PC-9 (cell line): ENCODE results near the gene ZNF407. TPM values are rescaled to one million over a fixed set of nuclear protein-coding genes. Genes with fewer than 3 reads are reported as not detected.

ENCODE experiments used
- BruUV-seq: library from RNA; stranded (reverse); fragments of 400-500 nt; replicated peaks from 2 replicates; lab custom pipeline; 2021; lab: Mats Ljungman, UMichigan
- CTCF ChIA-PET: fragments of 300-600 bp; sonication (Branson Sonifier 250); formaldehyde crosslinking; loops from one replicate; lab custom pipeline; 2022; ENCODE audit warnings: antibody characterized with exemption; lab: Charles Lee
- POLR2A ChIA-PET: fragments of 300-600 bp; sonication (Branson Sonifier 250); formaldehyde crosslinking; loops from one replicate; lab custom pipeline; 2022; ENCODE audit warnings: antibody characterized with exemption; ENCODE audit not compliant: unreplicated experiment; lab: Charles Lee
- DNase-seq, 2 experiments: peaks; one replicate each; pipeline versions ENCODE4 v3.0.0 to v3.0.0-alpha.2; 2015 to 2022; ENCODE audit warnings: mixed read lengths in 1 of 2
- H2AFZ ChIP-seq: fragments of 200-600 bp; sonication (generic); 2 replicates; pipeline ENCODE4 v1.8.1; 2017; ENCODE audit warnings: antibody characterized with exemption
- H3F3A ChIP-seq: fragments of 200-600 bp; sonication (generic); 2 replicates; pipeline ENCODE4 v1.8.1; 2017; ENCODE audit warnings: antibody characterized with exemption, mild to moderate bottlenecking, low read depth; ENCODE audit not compliant: insufficient read depth
- H3K27ac ChIP-seq: fragments of 200-600 bp; sonication (generic); 2 replicates; pipeline ENCODE4 v1.6.1; 2016; ENCODE audit warnings: mixed run types
- H3K27me3 ChIP-seq: fragments of 200-600 bp; sonication (generic); 2 replicates; pipeline ENCODE4 v1.6.1; 2016; ENCODE audit warnings: low read depth, mixed run types; ENCODE audit not compliant: insufficient read depth
- H3K36me3 ChIP-seq: fragments of 200-600 bp; sonication (generic); 2 replicates; pipeline ENCODE4 v1.6.1; 2016; ENCODE audit warnings: low read depth, mixed run types
- H3K4me1 ChIP-seq: fragments of 200-600 bp; sonication (generic); replicated peaks from 2 replicates; pipeline ENCODE4 v1.6.1; 2016; ENCODE audit warnings: mixed run types; ENCODE audit not compliant: insufficient read depth
- H3K4me2 ChIP-seq: fragments of 200-600 bp; sonication (generic); 2 replicates; pipeline ENCODE4 v1.6.1; 2017; ENCODE audit warnings: mixed run types
- H3K4me3 ChIP-seq: fragments of 200-600 bp; sonication (generic); 2 replicates; pipeline ENCODE4 v1.6.1; 2016; ENCODE audit warnings: mixed run types
- H3K79me2 ChIP-seq: fragments of 200-600 bp; sonication (generic); 2 replicates; pipeline ENCODE4 v1.6.1; 2017; ENCODE audit warnings: low read depth, mixed run types
- H3K9me2 ChIP-seq: fragments of 200-600 bp; sonication (generic); 2 replicates; pipeline ENCODE4 v1.8.1; 2017; ENCODE audit warnings: mild to moderate bottlenecking; ENCODE audit not compliant: insufficient read depth
- H3K9me3 ChIP-seq: fragments of 200-600 bp; sonication (generic); 2 replicates; pipeline ENCODE4 v1.8.1; 2016; ENCODE audit warnings: low read depth; ENCODE audit not compliant: insufficient read depth
- H4K20me1 ChIP-seq: fragments of 200-600 bp; sonication (generic); 2 replicates; pipeline ENCODE4 v1.8.1; 2017; ENCODE audit not compliant: insufficient read depth
- EZH2 ChIP-seq: fragments of 200-600 bp; sonication (generic); IDR thresholded peaks from 2 replicates; pipeline ENCODE4 v1.8.0; 2017; ENCODE audit warnings: antibody characterized with exemption, low read depth
- intact Hi-C: fragments of 100-400 bp; cut with micrococcal nuclease; formaldehyde crosslinking; loops from one replicate; pipeline ENCODE4 v1.10.0; 2022; ENCODE audit not compliant: unreplicated experiment
- total RNA-seq: library from RNA; stranded (reverse); gene quantifications from 2 replicates; pipeline ENCODE4 v1.2.3, GENCODE V29; 2021
- TF ChIP-seq, protein P1 (sequence below): fragments of 200-600 bp; sonication (generic); conservative IDR thresholded peaks from 2 replicates; pipeline ENCODE4 v1.6.1; 2017; ENCODE audit warnings: mixed run types, antibody characterized with exemption, mild to moderate bottlenecking, moderate library complexity

ZNF407 gene
- total RNA-seq, 1 experiment from 2014 or later, result 13.4 TPM

DNA sequence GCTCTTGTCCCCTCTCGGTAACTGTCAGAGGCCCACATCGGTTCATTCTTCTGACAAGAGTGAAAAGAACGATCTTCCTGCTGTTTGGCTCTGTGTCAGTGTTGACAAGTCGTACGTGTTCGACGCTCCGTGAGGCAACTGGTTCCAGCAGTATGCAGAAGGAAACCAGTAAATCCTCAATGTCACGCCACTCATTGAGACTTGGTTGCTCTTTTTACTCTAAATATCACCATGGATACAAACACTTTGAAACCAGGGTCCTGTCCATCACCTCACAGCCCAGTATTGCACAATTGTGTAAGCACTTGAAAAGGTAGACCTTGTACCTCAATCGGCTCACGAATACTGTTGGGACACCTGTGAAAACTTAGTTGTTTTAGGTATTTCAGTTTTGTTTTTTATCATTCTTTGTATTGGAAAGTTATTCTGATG, 136.4 kb downstream of the ZNF407 start:
- Histone ChIP-seq H3K4me1 (no peaks in the 10 kb centered on the region), H3K36me3 (no peaks in the 10 kb centered on the region), H3K4me3 (no peak overlapping the region), H3K27ac (no peak overlapping the region), H2AFZ (no peak overlapping the region), H3K9me3 (no peaks in the 10 kb centered on the region), H4K20me1 (no peaks in the 10 kb centered on the region), H3K9me2 (peaks cover 6% of the 10 kb centered on the region; the same call in 1 of the 2 replicates), H3K4me2 (no peak overlapping the region), H3F3A (no peaks in the 10 kb centered on the region), H3K79me2 (no peaks in the 10 kb centered on the region), H3K27me3 (no peaks in the 10 kb centered on the region)
- POLR2A ChIA-PET, result no interaction called here
- no TSS peak for BruUV-seq
- no peak for DNase-seq
- CTCF ChIA-PET, result no interaction called here
- no peak for TF ChIP-seq EZH2
- TF ChIP-seq, protein P1, sequence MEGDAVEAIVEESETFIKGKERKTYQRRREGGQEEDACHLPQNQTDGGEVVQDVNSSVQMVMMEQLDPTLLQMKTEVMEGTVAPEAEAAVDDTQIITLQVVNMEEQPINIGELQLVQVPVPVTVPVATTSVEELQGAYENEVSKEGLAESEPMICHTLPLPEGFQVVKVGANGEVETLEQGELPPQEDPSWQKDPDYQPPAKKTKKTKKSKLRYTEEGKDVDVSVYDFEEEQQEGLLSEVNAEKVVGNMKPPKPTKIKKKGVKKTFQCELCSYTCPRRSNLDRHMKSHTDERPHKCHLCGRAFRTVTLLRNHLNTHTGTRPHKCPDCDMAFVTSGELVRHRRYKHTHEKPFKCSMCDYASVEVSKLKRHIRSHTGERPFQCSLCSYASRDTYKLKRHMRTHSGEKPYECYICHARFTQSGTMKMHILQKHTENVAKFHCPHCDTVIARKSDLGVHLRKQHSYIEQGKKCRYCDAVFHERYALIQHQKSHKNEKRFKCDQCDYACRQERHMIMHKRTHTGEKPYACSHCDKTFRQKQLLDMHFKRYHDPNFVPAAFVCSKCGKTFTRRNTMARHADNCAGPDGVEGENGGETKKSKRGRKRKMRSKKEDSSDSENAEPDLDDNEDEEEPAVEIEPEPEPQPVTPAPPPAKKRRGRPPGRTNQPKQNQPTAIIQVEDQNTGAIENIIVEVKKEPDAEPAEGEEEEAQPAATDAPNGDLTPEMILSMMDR, result no peak
- intact Hi-C loops, result no loop called here

DNA sequence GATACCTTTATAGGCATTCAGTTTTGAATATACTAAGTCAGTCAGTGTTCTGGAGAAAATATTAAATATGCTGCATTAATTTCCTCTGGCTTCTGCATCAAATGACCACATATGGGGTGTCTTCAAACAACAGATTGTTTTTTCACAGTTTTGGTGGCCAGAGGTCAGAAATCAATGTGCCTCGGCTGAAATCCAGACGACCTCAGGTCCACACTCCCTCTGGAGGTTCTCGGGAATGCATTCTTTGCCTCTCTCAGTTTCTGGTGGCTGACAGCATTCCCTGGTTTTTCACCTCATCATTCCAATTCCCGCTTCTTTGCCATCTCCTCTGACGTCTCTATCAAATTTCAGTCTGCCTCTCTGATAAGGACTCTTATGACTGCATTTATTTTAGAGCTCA, 142.3 kb downstream of the ZNF407 start:
- no peaks in the 10 kb centered on the region for H3K9me3 ChIP-seq
- H3K27ac ChIP-seq, result no peak overlapping the region
- POLR2A ChIA-PET, result no interaction called here
- H3K4me2 ChIP-seq, result no peak overlapping the region
- no TSS peak for BruUV-seq
- no peaks in the 10 kb centered on the region for H3K9me2 ChIP-seq
- TF ChIP-seq EZH2, result no peak
- TF ChIP-seq, protein P1, result no peak
- no peaks in the 10 kb centered on the region for H3F3A ChIP-seq
- H3K4me3 ChIP-seq, result no peak overlapping the region
- H3K27me3 ChIP-seq, result no peaks in the 10 kb centered on the region
- no peak overlapping the region for H2AFZ ChIP-seq
- no peak for DNase-seq
- CTCF ChIA-PET, result no interaction called here
- no peaks in the 10 kb centered on the region for H3K79me2 ChIP-seq
- H3K36me3 ChIP-seq, result no peaks in the 10 kb centered on the region
- H4K20me1 ChIP-seq, result no peaks in the 10 kb centered on the region
- no peaks in the 10 kb centered on the region for H3K4me1 ChIP-seq
- intact Hi-C loops, result no loop called here

- Histone ChIP-seq H4K20me1 (no peaks in the 10 kb centered on the region), H3K36me3 (no peaks in the 10 kb centered on the region), H3K27ac (no peak overlapping the region), H3K4me3 (no peak overlapping the region), H3K4me1 (peaks cover 17% of the 10 kb centered on the region), H3K9me2 (no peaks in the 10 kb centered on the region), H3K4me2 (no peak overlapping the region), H2AFZ (no peak overlapping the region), H3K79me2 (no peaks in the 10 kb centered on the region), H3K27me3 (no peaks in the 10 kb centered on the region), H3K9me3 (no peaks in the 10 kb centered on the region), H3F3A (peaks cover 7% of the 10 kb centered on the region)
- CTCF ChIA-PET, result no interaction called here
- POLR2A ChIA-PET, result no interaction called here
- DNase-seq, result no peak
- BruUV-seq, result no TSS peak
- intact Hi-C loops, result no loop called here
- TF ChIP-seq, protein P1, result no peak
- TF ChIP-seq EZH2, result no peak
Observed at GRCh38 chr18:74742573-74743243, 145.0 kb downstream of the ZNF407 start.
